Measurements from ENCODE around the gene PDE4D.

The PDE4D gene

GRCh38 chr5:58974601-58975000, 918.9 kb downstream of the PDE4D start:
- no peak for TF ChIP-seq CTCF (IDR thresholded peaks at IDR 0.05)
- no peak overlapping the region for H3K27ac ChIP-seq
- no peak overlapping the region for H3K4me3 ChIP-seq
- DNase-seq (ENCODE audit: low spot score) = no peak

GRCh38 chr5:58974083-58974482, 919.4 kb downstream of the PDE4D start:
- no peak overlapping the region for H3K27ac ChIP-seq
- no peak for DNase-seq (ENCODE audit: low spot score)
- H3K4me3 ChIP-seq = no peak overlapping the region
- TF ChIP-seq CTCF (IDR thresholded peaks at IDR 0.05) = no peak

- no peak overlapping the region for H3K27ac ChIP-seq
- TF ChIP-seq CTCF (IDR thresholded peaks at IDR 0.05) = no peak
- no peak overlapping the region for H3K4me3 ChIP-seq
- DNase-seq (ENCODE audit: low spot score) = no peak
Measured at GRCh38 chr5:58972301-58972700, 921.2 kb downstream of the PDE4D start.

GRCh38 chr5:58970766-58971165, 922.8 kb downstream of the PDE4D start:
- H3K27ac ChIP-seq = no peak overlapping the region
- DNase-seq (ENCODE audit: low spot score) = no peak
- TF ChIP-seq CTCF (IDR thresholded peaks at IDR 0.05) = no peak
- no peak overlapping the region for H3K4me3 ChIP-seq

- H3K4me3 ChIP-seq = no peak overlapping the region
- TF ChIP-seq CTCF (IDR thresholded peaks at IDR 0.05) = no peak
- no peak overlapping the region for H3K27ac ChIP-seq
- no peak for DNase-seq (ENCODE audit: low spot score)
Measured at GRCh38 chr5:58969795-58970194, 923.7 kb downstream of the PDE4D start.

- no peak for DNase-seq (ENCODE audit: low spot score)
- no peak for TF ChIP-seq CTCF (IDR thresholded peaks at IDR 0.05)
Measured at GRCh38 chr5:58969253-58969652, 924.3 kb downstream of the PDE4D start.

GRCh38 chr5:58968350-58968749, 925.2 kb downstream of the PDE4D start:
- Histone ChIP-seq H3K27ac (no peak overlapping the region), H3K4me3 (no peak overlapping the region)
- TF ChIP-seq CTCF (IDR thresholded peaks at IDR 0.05) = no peak
- DNase-seq (ENCODE audit: low spot score) = no peak

More at GRCh38 chr5:58969253-58969652, 924.3 kb downstream of the PDE4D start:
- Histone ChIP-seq H3K27ac (no peak overlapping the region), H3K4me3 (no peak overlapping the region)
